SK-N-SH (cell line): ENCODE results near the gene MAB21L3. TPM values are rescaled to one million over a fixed set of nuclear protein-coding genes. Genes with fewer than 3 reads are reported as not detected.

Experiments
- CTCF ChIA-PET: fragments of 300-600, 350-600 bp; formaldehyde crosslinking; extraction: SDS; loops from one replicate; lab custom pipeline; 2021; lab: Yijun Ruan, JAX
- POLR2A ChIA-PET: fragments of 350-600 bp; sonication (Branson Sonifier 250); formaldehyde crosslinking; extraction: SDS; loops from one replicate; lab custom pipeline; 2020; ENCODE audit warnings: antibody characterized with exemption, inconsistent platforms; lab: Yijun Ruan, JAX
- DNase-seq: peaks from one replicate; pipeline ENCODE4 v3.0.0; 2012
- H2AFZ ChIP-seq: fragments of 200-600 bp; sonication (generic); 2 replicates; pipeline ENCODE4 v1.8.1; 2016; ENCODE audit warnings: antibody characterized with exemption, mild to moderate bottlenecking, low read depth
- H3F3A ChIP-seq: fragments of 200-600 bp; sonication (generic); replicated peaks from 2 replicates; pipeline ENCODE3; 2016; ENCODE audit warnings: antibody characterized with exemption, mild to moderate bottlenecking; ENCODE audit not compliant: insufficient read depth
- H3K27ac ChIP-seq, 2 experiments: fragments of 200-500 bp in 1 of 2; fragments of 200-600 bp in 1 of 2; sonication (Bioruptor generic) in 1 of 2; sonication (generic), shearing (Covaris generic) in 1 of 2; 2 replicates each; pipeline versions ENCODE4 v1.5.1 to v1.6.1; 2014 to 2016; ENCODE audit warnings: low read depth in 2 of 2, inconsistent platforms in 1 of 2, low read length in 1 of 2, mild to moderate bottlenecking in 1 of 2, mixed read lengths in 1 of 2
- H3K27me3 ChIP-seq: fragments of 200-600 bp; sonication (generic), shearing (Covaris generic); 2 replicates; pipeline ENCODE4 v1.6.1; 2016; ENCODE audit warnings: mixed run types; ENCODE audit not compliant: insufficient read depth
- H3K36me3 ChIP-seq, 2 experiments: fragments of 200-500 bp in 1 of 2; fragments of 200-600 bp in 1 of 2; sonication (Bioruptor generic) in 1 of 2; sonication (generic) in 1 of 2; replicated peaks in 1 of 2; 2 replicates each; pipeline versions ENCODE3 to v1.5.1; 2014 to 2016; ENCODE audit warnings: low read length in 1 of 2, mild to moderate bottlenecking in 1 of 2; ENCODE audit not compliant: insufficient read depth in 2 of 2, control insufficient read depth in 1 of 2
- H3K4me1 ChIP-seq, 2 experiments: fragments of 200-500 bp in 1 of 2; fragments of 200-600 bp in 1 of 2; sonication (Bioruptor generic) in 1 of 2; sonication (generic), shearing (Covaris generic) in 1 of 2; 2 replicates each; pipeline versions ENCODE4 v1.5.1 to v1.6.1; 2014 to 2016; ENCODE audit warnings: low read depth in 1 of 2, low read length in 1 of 2, mixed run types in 1 of 2; ENCODE audit not compliant: insufficient read depth in 2 of 2, control insufficient read depth in 1 of 2
- H3K4me2 ChIP-seq: fragments of 200-600 bp; sonication (generic), shearing (Covaris generic); 2 replicates; pipeline ENCODE4 v1.6.1; 2017; ENCODE audit warnings: mixed run types
- H3K4me3 ChIP-seq, 2 experiments: fragments of 200-500 bp in 1 of 2; fragments of 200-600 bp in 1 of 2; sonication (Bioruptor generic) in 1 of 2; sonication (generic), shearing (Covaris generic) in 1 of 2; 2 replicates each; pipeline versions ENCODE4 v1.5.1 to v1.8.1; 2014 to 2016; ENCODE audit warnings: low read depth in 2 of 2, inconsistent platforms in 1 of 2, low read length in 1 of 2, mild to moderate bottlenecking in 1 of 2, mixed read lengths in 1 of 2, moderate library complexity in 1 of 2
- H3K79me2 ChIP-seq: fragments of 200-600 bp; sonication (generic); 2 replicates; pipeline ENCODE4 v1.8.1; 2017; ENCODE audit warnings: mild to moderate bottlenecking; ENCODE audit not compliant: insufficient read depth
- H3K9ac ChIP-seq: fragments of 200-600 bp; sonication (generic); 2 replicates; pipeline ENCODE4 v1.6.1; 2017; ENCODE audit warnings: mixed run types
- H3K9me2 ChIP-seq: fragments of 200-600 bp; sonication (generic); 2 replicates; pipeline ENCODE4 v1.6.1; 2017; ENCODE audit warnings: mixed run types
- H3K9me3 ChIP-seq: fragments of 200-600 bp; sonication (generic); 2 replicates; pipeline ENCODE4 v1.6.1; 2017; ENCODE audit warnings: mixed run types, mild to moderate bottlenecking, moderate library complexity
- H4K20me1 ChIP-seq: fragments of 200-600 bp; sonication (generic); 2 replicates; pipeline ENCODE4 v1.6.1; 2017; ENCODE audit warnings: mild to moderate bottlenecking, mixed run types; ENCODE audit not compliant: insufficient read depth
- FOSL2 ChIP-seq: IDR thresholded peaks from 2 replicates; pipeline ENCODE4 v1.4.0; 2012; ENCODE audit warnings: low read depth, mild to moderate bottlenecking, moderate library complexity, borderline replicate concordance
- GATA2 ChIP-seq: sonication (generic); formaldehyde crosslinking; IDR thresholded peaks from 2 replicates; pipeline ENCODE4 v1.5.0; 2020; ENCODE audit warnings: mild to moderate bottlenecking, missing genetic modification reagents
- MEF2A ChIP-seq: IDR thresholded peaks from 2 replicates; pipeline ENCODE4 v1.4.0; 2012; ENCODE audit warnings: low read depth, borderline replicate concordance
- NFIC ChIP-seq: IDR thresholded peaks from 2 replicates; pipeline ENCODE4 v1.4.0; 2012; ENCODE audit warnings: borderline replicate concordance
- TCF12 ChIP-seq: IDR thresholded peaks from 2 replicates; pipeline ENCODE4 v1.4.0; 2012
- WGBS: methylation state at CpG from one replicate; pipeline ENCODE4 v1.1.6; 2017; ENCODE audit warnings: low lambda C conversion rate; 5-methylcytosine and 5-hydroxymethylcytosine counted together
- polyA plus RNA-seq, 3 experiments: library from polyadenylated mRNA; depleted of rRNA; stranded (reverse); fragments of >200 nt; gene quantifications; 2 replicates each; pipeline ENCODE4 v1.2.3, GENCODE V29; 2012
- TF ChIP-seq, protein P1 (sequence below): IDR thresholded peaks from 2 replicates; pipeline ENCODE4 v1.4.0; 2012; ENCODE audit warnings: low read depth, borderline replicate concordance
- TF ChIP-seq, protein P2 (sequence below): IDR thresholded peaks from 2 replicates; pipeline ENCODE4 v1.4.0; 2012; ENCODE audit warnings: low read depth, borderline replicate concordance
- TF ChIP-seq, protein P3 (sequence below): fragments of 150-350 bp; IDR thresholded peaks from 2 replicates; pipeline ENCODE4 v1.6.1; 2016; ENCODE audit warnings: mild to moderate bottlenecking, low read depth, low read length

MAB21L3 gene
- polyA plus RNA-seq, 1 of the 3 experiments (the other 2 are of a cell fraction), result not detected

DNA sequence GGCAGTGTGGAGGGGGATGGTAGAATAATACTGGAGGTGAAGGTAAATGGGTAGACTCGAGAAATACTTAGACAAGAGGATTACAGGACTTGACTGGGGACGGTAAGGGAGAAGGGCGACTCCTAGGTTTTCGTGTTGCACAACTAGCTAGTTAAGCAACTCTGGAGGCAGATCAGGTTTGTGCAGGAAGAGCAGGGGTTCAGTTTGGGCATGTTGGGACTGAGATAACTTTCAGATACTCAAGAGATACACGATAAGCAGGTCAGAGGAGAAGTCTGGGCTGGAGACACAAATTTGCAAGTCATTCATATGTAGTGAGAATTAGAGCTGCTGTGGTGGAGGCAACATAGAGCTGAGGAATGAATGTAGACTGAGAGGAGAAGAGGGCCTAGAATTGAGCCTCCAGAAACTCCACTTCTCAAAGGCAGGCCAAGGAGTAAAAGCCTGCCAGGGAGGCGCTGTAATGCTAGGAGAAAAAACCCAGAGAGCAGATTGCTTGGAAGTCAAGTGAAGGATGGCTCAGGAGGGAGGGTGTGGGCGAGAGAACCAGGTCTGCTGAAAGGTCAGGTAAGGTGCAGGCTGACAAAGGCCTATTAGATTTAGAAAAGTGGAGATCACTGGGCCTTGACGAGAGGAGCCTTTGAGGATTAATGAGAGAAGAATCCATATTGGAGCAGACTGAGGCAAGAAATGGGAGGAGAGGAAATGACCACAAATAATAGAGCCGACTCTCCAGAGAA, 20.8 kb downstream of the MAB21L3 start:
- no peaks in the 10 kb centered on the region for H3K79me2 ChIP-seq
- H3K4me2 ChIP-seq, result no peak overlapping the region
- WGBS, result 52% methylated on average over 9 of the region's 9 CpGs
- no peaks in the 10 kb centered on the region for H3K36me3 ChIP-seq
- no peaks in the 10 kb centered on the region for H3K9me3 ChIP-seq
- ChIA-PET CTCF (interaction anchor here (1.6 to 3.1 kb wide), 4 partner anchors 7 to 367 kb away, joined by 7 to 27 read pairs (median 10); no protein-coding TSS in a partner anchor), POLR2A (no interaction called here)
- no peak for DNase-seq
- H3K4me1 ChIP-seq, result no peaks in the 10 kb centered on the region; a peak in 1 of 4 replicates
- TF ChIP-seq GATA2 (CRISPR knock-in tag), result no peak
- TF ChIP-seq FOSL2, result no peak
- no peak overlapping the region for H3K9ac ChIP-seq
- peaks cover 10% of the 10 kb centered on the region; the same call in 1 of the 2 replicates for H3K27me3 ChIP-seq
- no peaks in the 10 kb centered on the region for H3F3A ChIP-seq
- H3K9me2 ChIP-seq, result no peaks in the 10 kb centered on the region
- no peak overlapping the region for H3K27ac ChIP-seq
- no peaks in the 10 kb centered on the region for H4K20me1 ChIP-seq
- no peak overlapping the region for H3K4me3 ChIP-seq
- H2AFZ ChIP-seq, result no peak overlapping the region

DNA sequence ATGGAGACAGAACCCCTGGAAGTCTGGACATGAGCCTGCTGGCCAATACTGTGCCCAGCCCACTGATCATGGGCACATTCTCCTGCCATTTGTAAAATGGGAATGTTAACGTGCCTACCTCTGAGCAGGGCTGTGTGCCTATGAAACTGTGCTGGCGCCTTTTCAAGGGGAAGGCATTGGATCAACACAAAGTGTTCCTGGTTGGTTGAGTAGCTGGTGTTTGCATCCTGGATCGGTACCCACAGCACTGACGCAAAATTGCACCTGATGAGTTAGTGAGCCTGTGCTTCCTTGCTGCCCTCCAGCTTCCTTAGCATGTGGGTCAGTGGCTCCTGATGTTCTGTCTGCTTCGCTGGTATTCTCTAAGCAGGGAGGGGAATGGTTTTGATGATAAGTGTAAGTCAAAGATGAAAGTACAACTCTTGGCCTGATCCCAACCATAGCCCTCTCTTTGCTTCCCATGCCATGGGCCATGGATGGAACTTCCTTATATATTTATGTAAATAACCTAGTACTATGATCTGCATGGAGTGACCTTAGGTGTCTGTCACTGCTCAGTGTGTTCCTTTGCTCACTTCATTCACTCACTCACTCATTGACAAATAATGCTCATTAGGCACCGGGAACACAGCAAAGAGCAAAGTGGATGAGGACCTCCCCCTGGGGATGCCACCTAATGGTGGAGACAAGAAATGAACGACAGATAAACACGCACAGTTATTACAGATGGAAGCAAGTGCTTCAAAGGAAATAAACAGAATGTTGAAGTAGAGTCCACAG, 22.7 kb downstream of the MAB21L3 start:
- Histone ChIP-seq H4K20me1 (no peaks in the 10 kb centered on the region), H3K79me2 (no peaks in the 10 kb centered on the region), H3K36me3 (no peaks in the 10 kb centered on the region), H3K9me2 (no peaks in the 10 kb centered on the region), H3K4me1 (no peaks in the 10 kb centered on the region), H3K9me3 (no peaks in the 10 kb centered on the region), H3K4me2 (no peak overlapping the region), H2AFZ (no peak overlapping the region), H3K27ac (no peak overlapping the region), H3K9ac (no peak overlapping the region), H3F3A (no peaks in the 10 kb centered on the region), H3K4me3 (no peak overlapping the region), H3K27me3 (peaks cover 4% of the 10 kb centered on the region; the same call in 1 of the 2 replicates)
- no peak for TF ChIP-seq TCF12
- TF ChIP-seq, protein P1, sequence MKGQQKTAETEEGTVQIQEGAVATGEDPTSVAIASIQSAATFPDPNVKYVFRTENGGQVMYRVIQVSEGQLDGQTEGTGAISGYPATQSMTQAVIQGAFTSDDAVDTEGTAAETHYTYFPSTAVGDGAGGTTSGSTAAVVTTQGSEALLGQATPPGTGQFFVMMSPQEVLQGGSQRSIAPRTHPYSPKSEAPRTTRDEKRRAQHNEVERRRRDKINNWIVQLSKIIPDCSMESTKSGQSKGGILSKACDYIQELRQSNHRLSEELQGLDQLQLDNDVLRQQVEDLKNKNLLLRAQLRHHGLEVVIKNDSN, result no peak
- no peak for TF ChIP-seq MEF2A
- TF ChIP-seq, protein P2, sequence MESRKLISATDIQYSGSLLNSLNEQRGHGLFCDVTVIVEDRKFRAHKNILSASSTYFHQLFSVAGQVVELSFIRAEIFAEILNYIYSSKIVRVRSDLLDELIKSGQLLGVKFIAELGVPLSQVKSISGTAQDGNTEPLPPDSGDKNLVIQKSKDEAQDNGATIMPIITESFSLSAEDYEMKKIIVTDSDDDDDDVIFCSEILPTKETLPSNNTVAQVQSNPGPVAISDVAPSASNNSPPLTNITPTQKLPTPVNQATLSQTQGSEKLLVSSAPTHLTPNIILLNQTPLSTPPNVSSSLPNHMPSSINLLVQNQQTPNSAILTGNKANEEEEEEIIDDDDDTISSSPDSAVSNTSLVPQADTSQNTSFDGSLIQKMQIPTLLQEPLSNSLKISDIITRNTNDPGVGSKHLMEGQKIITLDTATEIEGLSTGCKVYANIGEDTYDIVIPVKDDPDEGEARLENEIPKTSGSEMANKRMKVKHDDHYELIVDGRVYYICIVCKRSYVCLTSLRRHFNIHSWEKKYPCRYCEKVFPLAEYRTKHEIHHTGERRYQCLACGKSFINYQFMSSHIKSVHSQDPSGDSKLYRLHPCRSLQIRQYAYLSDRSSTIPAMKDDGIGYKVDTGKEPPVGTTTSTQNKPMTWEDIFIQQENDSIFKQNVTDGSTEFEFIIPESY, result no peak
- TF ChIP-seq, protein P3, sequence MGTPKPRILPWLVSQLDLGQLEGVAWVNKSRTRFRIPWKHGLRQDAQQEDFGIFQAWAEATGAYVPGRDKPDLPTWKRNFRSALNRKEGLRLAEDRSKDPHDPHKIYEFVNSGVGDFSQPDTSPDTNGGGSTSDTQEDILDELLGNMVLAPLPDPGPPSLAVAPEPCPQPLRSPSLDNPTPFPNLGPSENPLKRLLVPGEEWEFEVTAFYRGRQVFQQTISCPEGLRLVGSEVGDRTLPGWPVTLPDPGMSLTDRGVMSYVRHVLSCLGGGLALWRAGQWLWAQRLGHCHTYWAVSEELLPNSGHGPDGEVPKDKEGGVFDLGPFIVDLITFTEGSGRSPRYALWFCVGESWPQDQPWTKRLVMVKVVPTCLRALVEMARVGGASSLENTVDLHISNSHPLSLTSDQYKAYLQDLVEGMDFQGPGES, result no peak
- TF ChIP-seq NFIC, result no peak
- no peak for DNase-seq
- ChIA-PET POLR2A (no interaction called here), CTCF (interaction anchor here (0.6 to 2.7 kb wide), 5 partner anchors 11 to 367 kb away, joined by 3 to 13 read pairs (median 3); no protein-coding TSS in a partner anchor)
- 70% methylated on average over 8 of the region's 8 CpGs for WGBS
